Transverse colon (tissue), 4 donors: ENCODE results near the gene C10orf90. TPM values are rescaled to one million over a fixed set of nuclear protein-coding genes. Genes with fewer than 3 reads are reported as not detected.
A peak's percentile ranks its signal among the peaks of the same experiment; 100 is the strongest.

Source experiments
- DNase-seq: peaks from one replicate; pipeline ENCODE4 v3.0.0-alpha.2; 2019
- H3K27ac ChIP-seq, 4 donors: fragments of 200-600 bp; sonication (generic); 2 replicates each; pipeline ENCODE4 v1.5.1; 2016 to 2018; ENCODE audit warnings: inconsistent platforms in 4 of 4
- H3K27me3 ChIP-seq: fragments of 200-600 bp; sonication (generic); 2 replicates; pipeline ENCODE4 v1.5.1; 2017; ENCODE audit warnings: inconsistent platforms
- H3K36me3 ChIP-seq, 4 donors: fragments of 200-600 bp; sonication (generic); 2 replicates each; pipeline ENCODE4 v1.5.1; 2017 to 2019; ENCODE audit warnings: inconsistent platforms in 4 of 4
- H3K4me1 ChIP-seq, 4 donors: fragments of 200-600 bp; sonication (generic); 2 replicates each; pipeline ENCODE4 v1.5.1; 2017 to 2020; ENCODE audit warnings: inconsistent platforms in 4 of 4
- H3K4me3 ChIP-seq, 4 donors: fragments of 200-600 bp; sonication (generic); 1 replicate in 1 of 4; 2 replicates in 3 of 4; pipeline versions ENCODE4 v1.5.1 to v1.6.1; 2017 to 2019; ENCODE audit warnings: inconsistent platforms in 4 of 4
- H3K9me3 ChIP-seq, 2 donors: fragments of 200-600 bp; sonication (generic); 2 replicates each; pipeline ENCODE4 v1.5.1; 2017 to 2019; ENCODE audit warnings: inconsistent platforms in 2 of 2
- CTCF ChIP-seq, 5 experiments: fragments of 200-600 bp in 3 of 5; fragments of 450-650 bp in 2 of 5; sonication (generic) in 3 of 5; IDR thresholded peaks; 1 replicate in 2 of 5; 2 replicates in 3 of 5; pipeline ENCODE4 v1.5.1; 2016 to 2017; ENCODE audit warnings: antibody characterized with exemption in 5 of 5, inconsistent platforms in 3 of 5, mild to moderate bottlenecking in 2 of 5, moderate library complexity in 1 of 5
- EP300 ChIP-seq: sonication (generic); formaldehyde crosslinking; IDR thresholded peaks from one replicate; pipeline ENCODE4 v1.6.1; 2017; ENCODE audit warnings: antibody characterized with exemption, low read depth
- POLR2A ChIP-seq: fragments of 450-650 bp; IDR thresholded peaks from one replicate; pipeline ENCODE4 v1.6.1; 2016; ENCODE audit warnings: antibody characterized with exemption, mild to moderate bottlenecking, moderate library complexity
- POLR2AphosphoS5 ChIP-seq, 3 donors: sonication (generic); formaldehyde crosslinking; IDR thresholded peaks; one replicate each; pipeline ENCODE4 v1.6.1; 2016; ENCODE audit warnings: antibody characterized with exemption in 3 of 3
- WGBS, 2 donors: methylation state at CpG; one replicate each; pipeline ENCODE4 v1.1.5; 2018; ENCODE audit warnings: low coverage in 1 of 2; 5-methylcytosine and 5-hydroxymethylcytosine counted together
- in situ Hi-C, 4 donors: fragments of 200-750 bp; cut with MboI; loops; one replicate each; pipeline versions ENCODE4 v1.15.0 to v1.15.1; 2017; ENCODE audit warnings: low sequenced_read_pairs in 3 of 4, low pct_ligation_motif_present in 1 of 4, low pct_unique_long_range_greater_than_20kb in 1 of 4
- intact Hi-C: fragments of 100-400 bp; cut with DNase I; formaldehyde crosslinking; loops from one replicate; pipeline ENCODE4 v1.15.1; 2023; ENCODE audit warnings: low total_unique reads
- total RNA-seq, 4 donors: library from RNA; depleted of rRNA; stranded (reverse); fragments of >200 nt; gene quantifications; one replicate each; pipeline ENCODE4 v1.1.0, GENCODE V29; 2016

The C10orf90 gene
- total RNA-seq, 4 donors from 2014 or later, result not detected

- in situ Hi-C loops (no loop called here), intact Hi-C loops (no loop called here)
- Histone ChIP-seq H3K36me3 (no peaks in the 10 kb centered on the region), H3K4me1 (no peaks in the 10 kb centered on the region), H3K9me3 (no peaks in the 10 kb centered on the region), H3K27ac (no peak overlapping the region), H3K4me3 (no peak overlapping the region), H3K27me3 (no peaks in the 10 kb centered on the region)
- TF ChIP-seq POLR2AphosphoS5 (IDR thresholded peaks at IDR 0.05), result no peak
- TF ChIP-seq CTCF (IDR thresholded peaks at IDR 0.05), result no peak
- TF ChIP-seq EP300, result no peak
- TF ChIP-seq POLR2A, result no peak
- DNase-seq, result no peak
- 35 to 58% methylated on average over 2 to 3 of the region's 3 CpGs for WGBS, 2 donors
These were observed 1.3 kb downstream of the C10orf90 start for GRCh38 chr10:126669168-126669567.

GRCh38 chr10:126668505-126668904 lies 2.0 kb downstream of the C10orf90 start:
- in situ Hi-C loops (no loop called here), intact Hi-C loops (no loop called here)

GRCh38 chr10:126667568-126667967 lies 2.9 kb downstream of the C10orf90 start:
- Histone ChIP-seq H3K36me3 (no peaks in the 10 kb centered on the region), H3K4me1 (no peaks in the 10 kb centered on the region), H3K4me3 (no peak overlapping the region), H3K27me3 (no peaks in the 10 kb centered on the region), H3K27ac (no peak overlapping the region), H3K9me3 (no peaks in the 10 kb centered on the region)
- DNase-seq, result no peak
- 92% methylated on average over 3 of the region's 3 CpGs; no CpG with 5 or more reads in 1 of the 2 donors for WGBS, 2 donors
- in situ Hi-C loops, result no loop called here
- TF ChIP-seq POLR2AphosphoS5 (IDR thresholded peaks at IDR 0.05), result no peak
- no peak for TF ChIP-seq POLR2A
- intact Hi-C loops, result no loop called here

More at GRCh38 chr10:126668505-126668904, 2.0 kb downstream of the C10orf90 start:
- 60 to 80% methylated on average over 1 to 4 of the region's 4 CpGs for WGBS, 2 donors
- TF ChIP-seq POLR2AphosphoS5 (IDR thresholded peaks at IDR 0.05) (no peak), CTCF (IDR thresholded peaks at IDR 0.05) (no peak), EP300 (no peak), POLR2A (no peak)
- no peak for DNase-seq
- Histone ChIP-seq H3K27ac (no peak overlapping the region), H3K27me3 (no peaks in the 10 kb centered on the region), H3K4me3 (no peak overlapping the region), H3K4me1 (no peaks in the 10 kb centered on the region), H3K36me3 (no peaks in the 10 kb centered on the region), H3K9me3 (no peaks in the 10 kb centered on the region)

GRCh38 chr10:126665207-126665606 lies 5.3 kb downstream of the C10orf90 start:
- intact Hi-C loops, result no loop called here
- in situ Hi-C loops, result no loop called here
- no peak for TF ChIP-seq CTCF (IDR thresholded peaks at IDR 0.05)
- TF ChIP-seq EP300, result no peak
- TF ChIP-seq POLR2AphosphoS5 (IDR thresholded peaks at IDR 0.05), result no peak
- no peak for TF ChIP-seq POLR2A
- Histone ChIP-seq H3K27ac (no peak overlapping the region), H3K4me3 (no peak overlapping the region), H3K9me3 (no peaks in the 10 kb centered on the region), H3K36me3 (no peaks in the 10 kb centered on the region), H3K4me1 (peaks cover 0 to 7% (median 0%) of the 10 kb centered on the region in 4 donors), H3K27me3 (no peaks in the 10 kb centered on the region)
- DNase-seq, result no peak
- WGBS, 2 donors, result 66 to 74% methylated on average over 3 to 4 of the region's 4 CpGs

- intact Hi-C loops, result no loop called here
- no peaks in the 10 kb centered on the region for H3K27me3 ChIP-seq
- TF ChIP-seq EP300 (no peak), POLR2AphosphoS5 (IDR thresholded peaks at IDR 0.05) (no peak), POLR2A (no peak), CTCF (IDR thresholded peaks at IDR 0.05) (no peak)
- H3K4me3 ChIP-seq, result no peak overlapping the region
- H3K27ac ChIP-seq, result peak overlapping the region in 1 of 4 donors; percentile 41
- 17 to 66% methylated on average over 1 to 5 of the region's 5 CpGs for WGBS, 2 donors
- peaks cover 0 to 7% (median 0%) of the 10 kb centered on the region in 4 donors for H3K4me1 ChIP-seq
- DNase-seq, result no peak
- H3K36me3 ChIP-seq, result no peaks in the 10 kb centered on the region
- no peaks in the 10 kb centered on the region for H3K9me3 ChIP-seq
- in situ Hi-C loops, result no loop called here
These were observed 6.6 kb downstream of the C10orf90 start for GRCh38 chr10:126663880-126664279.
